Measurements from ENCODE around the gene IWS1. TPM values are rescaled to one million over a fixed set of nuclear protein-coding genes. Genes with fewer than 3 reads are reported as not detected.
"Not testable (repeated sequence)": the region's sequence is repeated elsewhere in the genome, so short reads cannot be mapped to it uniquely, and the experiment has no call there.

Gene IWS1
- total RNA-seq, 2 experiments from 2014 or later, result 40.8 to 43.3 TPM

DNA sequence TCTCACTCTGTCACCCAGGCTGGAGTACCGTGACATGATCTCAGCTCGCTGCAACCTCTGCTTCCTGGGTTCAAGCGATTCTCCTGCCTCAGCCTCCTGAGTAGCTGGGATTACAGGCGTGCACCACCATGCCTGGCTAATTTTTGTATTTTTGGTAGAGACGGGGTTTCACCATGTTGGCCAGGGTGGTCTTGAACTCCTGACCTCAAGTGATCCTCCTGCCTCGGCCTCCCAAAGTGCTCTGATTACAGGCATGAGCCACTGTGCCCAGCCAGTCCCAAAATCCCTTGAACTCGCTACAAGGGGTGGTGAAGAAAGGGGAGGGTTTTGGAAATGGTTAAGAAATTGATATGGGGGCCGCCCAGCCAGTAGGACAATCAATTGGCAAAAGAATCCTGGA is 73.9 kb downstream of the IWS1 start:
- Mint-ChIP-seq H3K27me3 (peaks cover 16% of the 10 kb centered on the region), H3K4me1 (peaks cover 14% of the 10 kb centered on the region)
- POLR2A ChIA-PET; H3K36me3 Mint-ChIP-seq (ENCODE audit: low read depth); H3K9me3 Mint-ChIP-seq; DNase-seq; H3K27ac Mint-ChIP-seq; H3K4me3 Mint-ChIP-seq: not testable (repeated sequence)
- CTCF ChIA-PET, result interaction anchor here (1.2 kb wide), 1 partner anchor 36 kb away, joined by 3 read pairs; no protein-coding TSS in a partner anchor

DNA sequence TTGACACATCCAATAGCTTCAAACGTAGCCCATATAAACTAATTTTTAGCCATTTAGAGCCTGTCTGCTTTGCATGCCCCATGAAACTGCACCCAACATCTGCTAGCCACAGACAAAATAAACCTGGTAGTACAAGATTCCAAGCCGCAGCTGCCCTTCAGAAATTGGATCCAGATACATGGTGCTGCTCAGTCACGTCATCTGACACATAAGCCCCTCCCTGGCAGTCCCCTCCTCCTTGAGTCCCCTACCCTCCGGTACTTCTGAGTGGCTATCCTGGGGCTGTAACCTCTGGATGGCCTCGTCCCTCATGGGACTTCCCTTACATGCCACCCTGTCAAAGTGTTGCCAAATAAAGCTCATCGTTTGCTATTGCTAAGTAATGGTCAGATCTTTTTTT is 74.3 kb downstream of the IWS1 start:
- Mint-ChIP-seq H3K27me3 (peaks cover 19% of the 10 kb centered on the region), H3K9me3 (no peaks in the 10 kb centered on the region), H3K27ac (no peak overlapping the region), H3K4me3 (no peak overlapping the region), H3K36me3 (ENCODE audit: low read depth) (peaks cover 3% of the 10 kb centered on the region), H3K4me1 (peaks cover 14% of the 10 kb centered on the region)
- DNase-seq, result no peak
- ChIA-PET POLR2A (no interaction called here), CTCF (interaction anchor here (1.2 kb wide), 1 partner anchor 36 kb away, joined by 3 read pairs; no protein-coding TSS in a partner anchor)

DNA sequence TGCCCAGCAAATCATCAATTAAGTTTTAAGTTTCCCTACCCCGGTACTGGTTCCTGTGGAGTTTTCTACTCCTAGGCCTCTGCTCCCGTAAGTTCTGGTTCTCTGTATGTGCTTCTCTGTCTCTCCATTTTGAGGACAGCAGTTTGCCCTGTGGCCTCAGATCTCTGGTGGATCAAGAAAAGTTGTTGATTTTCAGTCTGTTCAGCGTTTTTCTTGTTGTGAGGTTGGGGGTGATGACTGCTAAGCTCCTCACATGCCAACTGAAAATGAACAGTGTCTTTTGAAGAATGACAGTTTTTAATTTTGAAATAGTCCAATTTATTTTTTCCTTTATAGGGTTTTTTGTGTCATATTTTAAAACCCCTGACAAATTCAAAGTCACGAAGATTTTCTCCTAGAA is 76.4 kb downstream of the IWS1 start:
- no peaks in the 10 kb centered on the region for H3K4me1 Mint-ChIP-seq
- H3K36me3 Mint-ChIP-seq (ENCODE audit: low read depth), result peaks cover 7% of the 10 kb centered on the region
- peaks cover 25% of the 10 kb centered on the region for H3K27me3 Mint-ChIP-seq
- H3K9me3 Mint-ChIP-seq, result peaks cover 6% of the 10 kb centered on the region
- no peak overlapping the region for H3K27ac Mint-ChIP-seq
- ChIA-PET POLR2A (no interaction called here), CTCF (no interaction called here)
- no peak overlapping the region for H3K4me3 Mint-ChIP-seq
- no peak for DNase-seq

DNA sequence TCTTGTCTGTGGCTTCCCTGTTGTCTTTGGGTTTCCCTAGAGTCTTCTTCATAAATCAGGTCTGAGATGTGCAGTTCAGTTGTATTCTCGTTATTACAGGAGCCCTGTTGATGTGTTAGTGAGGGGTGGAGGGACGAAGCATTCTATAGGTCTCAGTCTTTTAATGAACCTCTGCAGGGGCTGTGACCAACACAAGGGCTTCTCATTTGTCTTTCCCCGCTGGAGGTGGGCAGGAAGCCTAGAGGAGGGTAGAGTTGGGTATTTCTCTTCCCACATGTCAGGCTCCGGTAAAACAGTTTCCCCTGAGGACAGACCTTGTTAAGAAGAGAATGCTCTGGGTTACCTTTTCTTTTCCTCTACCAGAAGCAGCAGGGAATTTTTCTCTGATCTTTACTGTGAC is 76.9 kb downstream of the IWS1 start:
- no peak for DNase-seq
- Mint-ChIP-seq H3K4me1 (no peaks in the 10 kb centered on the region), H3K36me3 (ENCODE audit: low read depth) (peaks cover 7% of the 10 kb centered on the region), H3K9me3 (peaks cover 8% of the 10 kb centered on the region), H3K27ac (no peak overlapping the region), H3K4me3 (no peak overlapping the region), H3K27me3 (peaks cover 26% of the 10 kb centered on the region)
- POLR2A ChIA-PET, result no interaction called here
- CTCF ChIA-PET, result no interaction called here

DNA sequence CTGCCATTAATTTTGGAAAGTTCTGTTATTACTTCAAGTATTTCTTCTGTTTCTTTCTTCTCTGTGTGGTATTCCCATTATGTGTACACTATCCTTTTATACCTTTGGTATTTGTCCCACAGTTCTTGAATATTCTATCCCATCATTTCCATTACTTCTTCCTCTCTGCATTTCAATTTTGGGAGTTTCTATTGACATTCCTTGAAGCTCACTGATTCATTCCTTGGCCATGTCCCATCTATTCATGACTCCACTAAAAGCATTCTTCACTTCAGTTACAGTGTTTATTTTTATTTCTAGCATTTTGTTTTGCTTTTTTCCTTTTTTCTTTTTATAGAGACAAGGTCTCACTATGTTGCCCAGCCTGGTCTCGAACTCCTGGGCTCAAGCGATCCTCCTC is 77.8 kb downstream of the IWS1 start:
- Mint-ChIP-seq H3K4me1 (no peaks in the 10 kb centered on the region), H3K4me3 (no peak overlapping the region), H3K36me3 (ENCODE audit: low read depth) (peaks cover 6% of the 10 kb centered on the region), H3K9me3 (peaks cover 10% of the 10 kb centered on the region), H3K27ac (no peak overlapping the region), H3K27me3 (peaks cover 29% of the 10 kb centered on the region)
- no peak for DNase-seq
- CTCF ChIA-PET, result no interaction called here
- POLR2A ChIA-PET, result no interaction called here

DNA sequence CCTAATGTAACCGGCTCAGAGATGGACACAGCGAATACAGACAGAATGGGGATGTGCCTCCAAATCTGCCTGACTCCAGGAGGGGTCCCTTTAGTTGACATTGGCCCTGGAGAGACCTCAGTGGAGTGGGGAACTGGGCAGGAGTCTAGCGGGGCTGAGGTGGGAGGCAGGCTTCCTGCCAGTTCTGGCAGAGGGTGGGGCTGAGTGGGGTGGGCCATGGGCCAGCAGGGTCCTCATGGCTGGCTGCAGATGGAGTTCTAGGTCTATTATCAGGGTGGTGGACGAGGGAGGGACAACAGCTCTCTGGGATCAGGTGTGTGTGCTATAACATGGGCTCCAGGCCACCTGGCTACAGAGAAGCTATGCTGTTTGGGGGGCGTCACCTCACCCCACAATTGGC is 86.9 kb downstream of the IWS1 start:
- Mint-ChIP-seq H3K27me3 (peaks cover 13% of the 10 kb centered on the region), H3K9me3 (peaks cover 11% of the 10 kb centered on the region), H3K4me1 (no peaks in the 10 kb centered on the region), H3K4me3 (no peak overlapping the region), H3K36me3 (ENCODE audit: low read depth) (no peaks in the 10 kb centered on the region), H3K27ac (no peak overlapping the region)
- DNase-seq, result no peak
- ChIA-PET CTCF (no interaction called here), POLR2A (no interaction called here)

DNA sequence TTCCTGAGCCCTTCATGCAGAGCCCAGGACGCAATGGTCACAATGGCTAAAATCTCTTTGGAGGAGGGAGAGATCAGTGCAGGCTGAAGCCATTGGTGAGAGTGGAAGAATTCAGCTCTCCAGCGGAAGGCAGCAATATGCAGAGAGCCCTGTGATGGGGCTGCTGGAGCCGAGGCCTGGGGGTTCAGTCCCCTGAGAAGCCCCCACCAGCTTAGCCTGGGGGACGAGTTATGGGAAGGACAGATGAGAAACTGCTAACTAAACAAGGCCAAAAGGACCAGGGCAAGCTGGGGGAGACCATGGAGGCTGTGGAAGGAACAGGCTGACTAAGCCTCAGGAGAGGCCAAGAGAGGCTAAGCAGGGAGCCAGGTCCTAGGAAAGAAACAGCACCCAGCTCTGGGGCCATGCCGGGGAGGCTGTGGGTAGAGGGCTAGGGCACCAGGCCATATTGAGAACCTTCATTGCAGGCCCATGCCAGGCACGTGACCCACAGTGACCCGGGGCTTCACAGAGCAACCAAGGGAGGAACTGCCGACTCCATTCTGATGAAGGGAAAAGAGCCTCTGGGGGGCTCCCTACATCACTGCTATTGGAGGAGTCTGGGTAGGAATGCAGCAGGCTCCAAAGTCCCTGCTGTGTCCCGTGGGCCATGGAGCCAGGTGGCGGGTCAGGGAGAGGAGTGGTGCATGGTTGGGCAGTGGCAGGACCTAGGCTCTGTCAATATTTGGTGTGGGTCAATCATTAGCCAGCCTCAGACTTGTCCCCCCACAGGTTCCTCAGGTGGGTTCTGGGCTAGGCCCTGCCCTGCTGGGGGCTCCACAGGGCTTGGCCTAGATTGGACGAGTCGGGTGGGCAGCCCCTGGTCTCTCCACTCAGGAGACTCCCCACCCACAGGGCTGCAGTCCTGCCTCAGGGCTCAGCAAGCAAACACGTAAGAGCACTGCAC is 88.2 kb downstream of the IWS1 start:
- CTCF ChIA-PET, result no interaction called here
- peaks cover 7% of the 10 kb centered on the region for H3K27me3 Mint-ChIP-seq

DNA sequence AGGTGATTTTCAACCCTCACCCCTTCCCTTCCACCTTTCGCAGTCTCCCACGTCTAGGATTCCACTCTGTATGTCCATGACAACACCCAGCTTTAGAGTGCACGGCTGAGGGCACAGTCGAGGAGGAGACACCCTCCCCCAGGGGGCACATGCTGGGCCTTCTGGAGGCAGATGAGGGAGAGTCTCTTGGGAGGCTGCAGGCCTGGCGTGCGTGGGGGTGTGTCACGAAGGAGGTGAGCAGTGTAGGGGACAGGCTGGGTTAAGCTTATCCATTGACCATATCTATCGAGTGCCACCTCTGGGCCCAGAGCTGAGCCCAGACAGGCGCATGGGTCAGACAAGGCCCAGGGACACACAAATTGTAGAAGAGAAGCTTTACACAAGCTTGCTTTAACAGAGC is 89.2 kb downstream of the IWS1 start:
- POLR2A ChIA-PET, result no interaction called here
- Mint-ChIP-seq H3K9me3 (peaks cover 7% of the 10 kb centered on the region), H3K27ac (no peak overlapping the region), H3K4me1 (no peaks in the 10 kb centered on the region), H3K4me3 (no peak overlapping the region), H3K36me3 (ENCODE audit: low read depth) (no peaks in the 10 kb centered on the region), H3K27me3 (peaks cover 5% of the 10 kb centered on the region)
- DNase-seq, result no peak
- CTCF ChIA-PET, result no interaction called here

More for the DNA sequence above, 88.2 kb downstream of the IWS1 start:
- Mint-ChIP-seq H3K4me3 (no peak overlapping the region), H3K27ac (no peak overlapping the region), H3K36me3 (ENCODE audit: low read depth) (no peaks in the 10 kb centered on the region), H3K9me3 (peaks cover 8% of the 10 kb centered on the region), H3K4me1 (no peaks in the 10 kb centered on the region)
- no peak for DNase-seq
- POLR2A ChIA-PET, result no interaction called here

DNA sequence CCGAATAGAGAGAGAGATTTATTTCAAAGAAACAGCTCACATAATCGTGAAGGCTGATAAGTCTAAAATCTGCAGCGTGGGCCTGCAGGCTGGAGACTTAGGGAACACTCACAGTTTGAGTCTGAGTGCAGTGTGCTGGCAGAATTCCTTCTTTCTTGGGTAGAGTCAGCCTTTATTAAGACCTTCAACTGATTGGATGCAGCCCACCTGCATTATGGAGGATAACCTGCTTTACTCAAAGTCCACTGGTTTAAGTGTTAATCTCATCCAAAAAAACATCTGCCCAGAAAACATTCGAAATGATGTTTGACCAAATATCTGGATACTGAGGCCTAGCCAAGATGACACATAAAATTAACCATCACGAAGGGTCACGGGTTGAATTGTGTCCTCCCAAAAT is 91.8 kb downstream of the IWS1 start:
- H3K27ac Mint-ChIP-seq, result no peak overlapping the region
- peaks cover 2% of the 10 kb centered on the region for H3K27me3 Mint-ChIP-seq
- no peaks in the 10 kb centered on the region for H3K9me3 Mint-ChIP-seq
- CTCF ChIA-PET, result no interaction called here
- H3K4me1 Mint-ChIP-seq, result no peaks in the 10 kb centered on the region
- POLR2A ChIA-PET, result no interaction called here
- no peak for DNase-seq
- no peaks in the 10 kb centered on the region for H3K36me3 Mint-ChIP-seq (ENCODE audit: low read depth)
- no peak overlapping the region for H3K4me3 Mint-ChIP-seq

DNA sequence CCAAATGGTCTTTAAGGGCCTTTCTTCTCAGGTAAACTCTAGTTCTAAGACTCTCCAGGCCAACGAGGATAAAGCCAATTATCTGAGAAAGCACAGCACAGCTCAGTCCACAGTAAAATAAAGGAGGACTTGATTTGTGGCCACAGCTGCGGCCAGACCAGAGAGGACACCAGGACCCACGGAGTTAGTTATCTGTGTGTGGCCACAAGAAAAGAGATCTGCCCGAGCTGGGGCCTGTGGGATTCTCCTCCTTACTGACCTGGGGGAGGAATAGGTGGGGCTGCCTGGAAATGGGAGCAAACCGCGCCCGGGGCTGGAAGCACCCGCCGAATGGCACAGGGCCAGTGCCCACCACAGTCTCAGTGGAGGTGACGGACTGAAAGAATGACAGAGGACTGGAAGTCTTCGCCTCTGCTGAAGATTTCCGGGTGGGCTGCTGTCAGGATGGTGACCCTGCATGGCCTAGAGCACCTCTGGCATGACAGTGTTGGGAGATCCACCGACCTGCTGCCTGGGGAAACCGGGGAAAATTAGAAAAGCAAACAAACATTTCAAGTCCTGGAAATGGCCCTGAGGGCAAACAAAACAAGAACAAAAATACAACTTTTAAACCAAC is 94.8 kb downstream of the IWS1 start:
- no peak overlapping the region for H3K4me3 Mint-ChIP-seq
- DNase-seq, result peak; percentile 9
- no peaks in the 10 kb centered on the region for H3K4me1 Mint-ChIP-seq
- H3K36me3 Mint-ChIP-seq (ENCODE audit: low read depth), result no peaks in the 10 kb centered on the region
- CTCF ChIA-PET, result no interaction called here
- H3K27me3 Mint-ChIP-seq, result peaks cover 2% of the 10 kb centered on the region
- H3K27ac Mint-ChIP-seq, result no peak overlapping the region
- H3K9me3 Mint-ChIP-seq, result no peaks in the 10 kb centered on the region
- POLR2A ChIA-PET, result no interaction called here

Other genes with a start within 250 kb of the IWS1 start
- gene ERCC3, start 232.3 kb downstream of the IWS1 start, total RNA-seq, result 10 to 100 TPM; 50.0 to 51.9 TPM
- gene MAP3K2, start 138.5 kb downstream of the IWS1 start, total RNA-seq, result 10 to 100 TPM; 56.2 to 59.6 TPM
- gene PROC, start 108.1 kb downstream of the IWS1 start, total RNA-seq, result not detected
- under 1 TPM; 0.13 to 0.18 TPM for gene MYO7B, start 9.2 kb upstream of the IWS1 start, total RNA-seq
- not detected for gene GPR17, start 119.7 kb upstream of the IWS1 start, total RNA-seq
- 10 to 100 TPM; 15.0 to 15.5 TPM for gene LIMS2, start 149.0 kb upstream of the IWS1 start, total RNA-seq
- 1 to 10 TPM; 5.2 to 5.8 TPM for gene SFT2D3, start 175.0 kb upstream of the IWS1 start, total RNA-seq

Measured in activated CD4-positive, alpha-beta memory T cell treated with anti-CD3 and anti-CD28 coated beads, Interleukin-2, amount 10 ng/mL, durations not matched to agents 7 days and 5 days (primary cell).